ENCODE results near the gene CFAP70. TPM values are rescaled to one million over a fixed set of nuclear protein-coding genes. Genes with fewer than 3 reads are reported as not detected.

The CFAP70 gene
- polyA plus RNA-seq, 1 donor from 2014 or later: 5.8 TPM

GRCh38 chr10:73238990-73239566 lies 119.6 kb downstream of the CFAP70 start:
- no peak overlapping the region for H3K4me3 ChIP-seq (ENCODE audit: low read length)
- no peaks in the 10 kb centered on the region for H3K36me3 ChIP-seq (ENCODE audit: insufficient read depth, low read length)
- no peak overlapping the region for H3K9ac ChIP-seq (ENCODE audit: low read length)
- TF ChIP-seq RAD21 (conservative IDR thresholded peaks at IDR 0.05) (no peak), POLR2AphosphoS5 (IDR thresholded peaks at IDR 0.05) (no peak), TAF1 (IDR thresholded peaks at IDR 0.05; ENCODE audit: low read depth) (no peak), MXI1 (conservative IDR thresholded peaks at IDR 0.05; ENCODE audit: poor library complexity, severe bottlenecking) (no peak), REST (IDR thresholded peaks at IDR 0.05; ENCODE audit: borderline replicate concordance) (no peak), SMC3 (conservative IDR thresholded peaks at IDR 0.05; ENCODE audit: poor library complexity) (no peak), EP300 (conservative IDR thresholded peaks at IDR 0.05; ENCODE audit: poor library complexity, severe bottlenecking) (no peak), EZH2 (IDR thresholded peaks at IDR 0.05; ENCODE audit: borderline replicate concordance, insufficient read depth, low read length, poor library complexity, severe bottlenecking) (no peak)
- H3K9me2 ChIP-seq (ENCODE audit: insufficient read depth, low read length): no peaks in the 10 kb centered on the region
- no peaks in the 10 kb centered on the region for H3K9me3 ChIP-seq (ENCODE audit: low read length)
- H4K20me1 ChIP-seq (ENCODE audit: insufficient read depth): no peaks in the 10 kb centered on the region
- no peak overlapping the region for H3K4me2 ChIP-seq (ENCODE audit: low read length)
- H3K27ac ChIP-seq (ENCODE audit: low read length): no peak overlapping the region
- H3K27me3 ChIP-seq (ENCODE audit: insufficient read depth, low read depth, low read length): no peaks in the 10 kb centered on the region
- H2AFZ ChIP-seq (ENCODE audit: low read depth, low read length): no peak overlapping the region
- no peaks in the 10 kb centered on the region for H3K79me2 ChIP-seq (replicated peaks; ENCODE audit: insufficient read depth, low read length)
- no peaks in the 10 kb centered on the region for H3F3A ChIP-seq (ENCODE audit: insufficient read depth, low read length, poor library complexity, severe bottlenecking)

GRCh38 chr10:73234695-73235094 lies 124.0 kb downstream of the CFAP70 start:
- H3K4me3 ChIP-seq (ENCODE audit: low read length): no peak overlapping the region
- no peaks in the 10 kb centered on the region for H3K79me2 ChIP-seq (replicated peaks; ENCODE audit: insufficient read depth, low read length)
- H3K27ac ChIP-seq (ENCODE audit: low read length): no peak overlapping the region
- no peak for TF ChIP-seq MXI1 (conservative IDR thresholded peaks at IDR 0.05; ENCODE audit: poor library complexity, severe bottlenecking)
- H3K36me3 ChIP-seq (ENCODE audit: insufficient read depth, low read length): no peaks in the 10 kb centered on the region
- no peaks in the 10 kb centered on the region for H3K27me3 ChIP-seq (ENCODE audit: insufficient read depth, low read depth, low read length)
- no peaks in the 10 kb centered on the region for H3K9me3 ChIP-seq (ENCODE audit: low read length)
- no peaks in the 10 kb centered on the region for H3F3A ChIP-seq (ENCODE audit: insufficient read depth, low read length, poor library complexity, severe bottlenecking)
- no peaks in the 10 kb centered on the region for H4K20me1 ChIP-seq (ENCODE audit: insufficient read depth)
- no peak overlapping the region for H3K9ac ChIP-seq (ENCODE audit: low read length)
- H3K9me2 ChIP-seq (ENCODE audit: insufficient read depth, low read length): no peaks in the 10 kb centered on the region
- H3K4me2 ChIP-seq (ENCODE audit: low read length): no peak overlapping the region
- H2AFZ ChIP-seq (ENCODE audit: low read depth, low read length): no peak overlapping the region

GRCh38 chr10:73233883-73234282 lies 124.8 kb downstream of the CFAP70 start:
- no peaks in the 10 kb centered on the region for H3F3A ChIP-seq (ENCODE audit: insufficient read depth, low read length, poor library complexity, severe bottlenecking)
- H3K9me3 ChIP-seq (ENCODE audit: low read length): no peaks in the 10 kb centered on the region
- no peaks in the 10 kb centered on the region for H3K9me2 ChIP-seq (ENCODE audit: insufficient read depth, low read length)
- H3K36me3 ChIP-seq (ENCODE audit: insufficient read depth, low read length): no peaks in the 10 kb centered on the region
- no peaks in the 10 kb centered on the region for H3K79me2 ChIP-seq (replicated peaks; ENCODE audit: insufficient read depth, low read length)
- no peak overlapping the region for H3K9ac ChIP-seq (ENCODE audit: low read length)
- no peak overlapping the region for H3K4me2 ChIP-seq (ENCODE audit: low read length)
- TF ChIP-seq REST (IDR thresholded peaks at IDR 0.05; ENCODE audit: borderline replicate concordance): no peak
- TF ChIP-seq EP300 (conservative IDR thresholded peaks at IDR 0.05; ENCODE audit: poor library complexity, severe bottlenecking): no peak
- no peak for TF ChIP-seq RAD21 (conservative IDR thresholded peaks at IDR 0.05)
- no peak for TF ChIP-seq POLR2AphosphoS5 (IDR thresholded peaks at IDR 0.05)
- H3K27ac ChIP-seq (ENCODE audit: low read length): no peak overlapping the region
- no peak overlapping the region for H2AFZ ChIP-seq (ENCODE audit: low read depth, low read length)
- no peaks in the 10 kb centered on the region for H4K20me1 ChIP-seq (ENCODE audit: insufficient read depth)
- H3K27me3 ChIP-seq (ENCODE audit: insufficient read depth, low read depth, low read length): no peaks in the 10 kb centered on the region
- H3K4me3 ChIP-seq (ENCODE audit: low read length): no peak overlapping the region

Measured in neural cell (in vitro differentiated cells).